SK-N-DZ (cell line): ENCODE measurements around the gene TFIP11.

Source experiments
- DNase-seq: peaks from one replicate; pipeline ENCODE4 v3.0.0-alpha.2; 2015; ENCODE audit warnings: low spot score

The TFIP11 gene

DNA sequence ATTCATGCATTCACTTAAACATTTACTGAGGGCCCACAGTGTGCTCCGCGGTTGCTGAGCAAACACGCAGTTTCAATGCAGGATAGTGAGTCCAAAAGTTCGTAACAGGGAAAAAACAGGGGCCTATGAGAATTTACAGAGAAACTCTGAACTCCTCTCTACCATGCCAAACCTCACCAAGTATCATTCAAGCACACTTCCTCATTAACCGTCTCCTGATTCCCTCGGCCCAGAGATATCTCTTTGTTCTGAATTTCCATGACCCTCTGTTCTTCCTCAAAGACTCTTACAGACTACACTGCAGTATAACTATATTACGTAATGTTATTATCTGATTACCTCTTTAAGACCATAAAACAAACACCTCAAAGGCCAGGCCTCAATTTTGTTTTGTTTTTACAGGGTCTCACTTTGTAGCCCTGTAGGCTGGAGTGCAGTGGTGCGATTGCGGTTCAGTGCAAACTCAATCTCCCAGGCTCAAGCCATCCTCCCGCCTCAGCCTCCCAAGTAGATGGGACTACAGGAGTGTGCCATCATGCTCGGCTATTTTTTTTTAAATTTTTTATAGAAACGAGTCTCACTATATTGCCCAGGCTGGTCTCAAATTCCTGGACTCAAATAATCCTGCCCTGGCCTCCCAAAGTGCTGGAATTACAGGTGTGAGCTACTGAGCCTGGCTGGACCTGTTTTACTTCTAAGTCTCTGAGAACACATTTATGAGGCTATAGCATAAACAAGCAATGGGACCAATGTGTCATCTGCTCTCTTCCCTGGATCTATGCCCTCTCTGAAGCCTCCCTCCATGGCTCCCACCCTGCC lies 32.3 kb downstream of the TFIP11 start:
- DNase-seq = peak; percentile 21

DNA sequence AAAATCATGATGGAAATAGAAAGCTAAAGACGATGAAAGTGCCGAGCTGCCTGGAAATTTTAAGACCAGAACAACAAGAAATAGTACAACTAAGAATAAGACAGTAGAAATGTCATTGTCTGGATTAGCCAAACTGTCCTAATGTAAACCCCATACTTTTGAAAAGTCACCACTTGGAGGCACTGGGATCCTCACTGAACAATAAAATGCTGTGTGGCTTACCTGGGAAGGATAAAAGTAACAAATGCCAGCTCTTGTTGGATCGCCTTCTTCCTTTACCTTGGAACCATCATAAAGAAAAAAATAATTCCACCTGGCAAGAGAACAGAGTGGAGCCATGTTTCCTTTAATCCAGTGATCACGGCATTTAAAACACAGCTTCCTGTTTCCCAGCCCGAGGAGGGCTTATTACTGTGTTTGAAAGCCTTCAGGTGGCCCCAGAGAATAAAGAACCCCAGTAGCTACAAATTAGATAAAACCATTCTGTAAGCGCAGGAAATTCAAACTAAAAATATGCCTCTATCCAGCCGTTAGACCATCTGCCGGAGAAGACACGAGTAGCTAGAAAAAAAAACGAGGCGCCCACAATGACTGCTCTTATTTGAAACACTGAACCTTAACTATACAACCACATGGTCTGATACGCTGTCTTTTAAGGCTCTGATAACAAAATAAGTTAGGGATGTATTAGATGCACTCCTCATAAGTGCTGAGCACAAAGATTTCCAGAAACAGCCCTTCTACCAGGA lies 33.1 kb downstream of the TFIP11 start:
- no peak for DNase-seq

DNA sequence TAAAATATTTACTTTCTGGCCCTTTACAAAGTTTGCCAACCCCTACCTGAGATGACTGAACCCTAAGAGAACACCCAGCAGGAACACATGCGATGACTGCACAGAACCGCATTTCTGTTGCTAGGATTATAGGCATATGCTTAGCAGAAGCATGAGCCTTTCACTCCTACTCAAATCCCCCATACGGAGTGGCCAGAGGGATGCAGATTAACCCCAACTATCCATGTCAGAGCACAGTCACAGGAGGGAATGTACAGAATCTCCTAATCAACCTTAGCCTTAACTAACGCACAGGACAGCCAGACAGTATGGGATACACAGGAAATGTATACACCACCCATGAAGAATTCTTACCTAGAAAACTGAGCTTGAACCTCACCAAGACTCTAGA lies 34.9 kb downstream of the TFIP11 start:
- DNase-seq = no peak

DNA sequence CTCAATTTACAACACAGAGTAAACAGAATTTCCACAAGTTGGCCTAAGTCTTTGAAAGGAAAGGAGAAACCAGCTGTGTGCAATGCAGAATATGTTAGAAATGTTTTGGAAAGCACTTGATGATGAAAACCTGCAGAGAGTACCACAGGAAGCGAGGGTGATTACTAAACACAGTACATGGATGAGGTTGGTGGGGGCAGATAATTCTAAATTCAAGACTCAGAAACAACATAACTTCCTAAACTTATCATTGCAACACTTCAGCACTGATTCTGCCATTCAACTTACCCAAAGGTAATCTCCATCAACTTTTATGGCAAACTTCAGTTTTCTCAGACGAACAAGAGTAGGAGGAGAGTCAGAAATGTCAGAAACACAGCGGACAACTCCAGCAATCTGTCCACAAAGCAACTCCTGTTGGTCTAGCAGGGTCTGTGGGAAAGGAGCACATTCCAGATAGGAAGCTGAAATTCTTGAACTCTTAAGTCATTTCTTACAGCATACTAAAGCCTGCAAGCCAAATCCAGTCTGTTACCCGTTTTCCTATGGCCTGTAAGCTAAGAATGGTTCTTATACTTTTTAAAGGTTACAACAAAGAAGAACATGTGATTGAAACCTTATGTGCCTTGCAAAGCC lies 35.5 kb downstream of the TFIP11 start:
- no peak for DNase-seq

DNA sequence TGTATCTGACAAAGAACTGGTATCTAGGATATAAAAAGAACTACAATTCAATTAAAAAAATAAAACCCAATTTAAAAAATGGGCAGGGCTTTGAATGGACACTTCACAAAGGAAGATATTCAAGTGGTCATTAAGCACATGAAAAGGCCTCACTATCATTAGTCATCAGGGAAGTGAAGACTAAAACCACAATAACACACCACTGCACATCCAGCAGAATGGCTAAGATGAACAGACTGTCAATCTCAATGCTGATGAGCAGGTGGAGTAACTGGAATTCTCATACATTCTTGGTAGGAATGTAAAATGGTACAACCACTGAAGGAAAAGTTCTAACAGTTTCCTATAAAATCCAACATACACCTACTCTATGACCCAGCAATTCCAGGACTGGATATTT lies 37.6 kb downstream of the TFIP11 start:
- DNase-seq = no peak

DNA sequence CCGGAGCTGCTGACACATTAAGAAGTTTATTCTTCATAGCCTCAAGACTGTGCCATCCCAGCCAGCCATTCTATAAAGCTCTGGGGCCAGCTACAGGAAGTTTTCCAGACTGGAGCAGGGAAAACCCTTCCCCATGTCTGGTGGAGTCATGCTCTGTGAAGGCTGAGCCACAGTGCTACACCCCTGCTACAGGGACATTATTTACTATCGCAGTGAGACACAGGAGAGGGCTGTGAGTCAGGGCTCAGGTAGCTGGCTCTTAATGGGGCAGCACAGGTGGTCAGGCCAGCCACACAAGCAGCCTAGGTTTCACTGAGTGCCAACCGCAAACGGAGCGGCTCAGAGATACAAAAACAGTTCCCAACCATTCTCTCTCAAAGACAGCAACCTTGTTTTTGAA lies 40.8 kb downstream of the TFIP11 start:
- no peak for DNase-seq

DNA sequence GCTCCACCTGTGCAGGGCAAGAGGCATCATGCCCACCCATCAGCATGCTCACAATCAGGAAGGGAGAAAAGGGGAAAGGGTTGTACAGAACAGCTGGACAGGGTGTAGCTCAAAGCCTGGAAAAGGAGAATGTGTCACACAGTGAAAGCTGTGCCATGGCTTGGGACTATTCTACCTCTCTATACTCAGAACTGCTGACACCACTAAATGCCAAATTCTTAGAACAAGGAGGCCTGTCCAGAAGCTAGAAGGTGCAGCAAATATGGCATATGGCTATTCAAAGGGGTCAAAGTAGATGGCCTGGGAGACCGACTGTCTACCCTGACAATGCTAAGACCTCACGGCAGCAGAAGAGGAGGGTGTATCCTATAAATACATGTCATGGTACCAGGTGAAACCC lies 41.5 kb downstream of the TFIP11 start:
- no peak for DNase-seq

DNA sequence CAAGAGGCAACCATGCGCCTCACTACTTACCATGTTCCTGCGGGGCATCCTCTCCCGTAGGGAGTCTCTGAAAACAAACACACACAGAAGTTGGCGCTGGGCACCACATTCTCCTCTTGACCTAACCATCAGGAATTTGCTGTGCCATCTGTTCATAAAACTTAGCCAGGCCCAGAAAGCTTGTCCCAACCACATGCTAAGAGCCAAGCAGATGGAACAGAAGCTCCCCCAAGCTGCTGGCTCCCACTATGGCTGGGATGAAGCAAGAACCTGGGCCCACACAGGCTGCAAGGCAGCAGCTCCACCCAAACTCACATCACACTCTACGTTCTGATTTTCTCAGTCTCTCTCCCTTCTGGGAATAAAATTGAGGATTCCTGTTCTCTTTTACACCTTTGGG lies 46.1 kb downstream of the TFIP11 start:
- no peak for DNase-seq

DNA sequence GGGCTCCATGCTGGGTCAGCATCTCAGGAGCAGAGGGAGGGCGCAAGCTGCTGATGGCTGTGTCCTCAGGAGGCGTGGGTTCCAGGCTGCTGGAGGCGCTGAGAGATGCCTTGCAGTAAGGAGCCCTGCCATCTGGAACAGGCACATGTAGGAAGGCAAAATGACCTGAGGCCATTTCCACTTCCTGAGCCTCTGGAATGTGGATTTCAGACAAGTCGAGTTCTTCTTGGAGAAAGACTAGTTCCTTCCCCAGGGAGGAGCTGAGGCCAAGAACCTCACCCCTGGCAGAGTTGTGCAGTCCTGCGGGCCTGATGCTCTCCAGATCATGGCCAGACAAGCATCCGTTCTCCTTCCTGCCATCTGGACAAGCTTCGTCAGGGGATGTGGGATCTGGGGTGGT lies 48.0 kb downstream of the TFIP11 start:
- no peak for DNase-seq

DNA sequence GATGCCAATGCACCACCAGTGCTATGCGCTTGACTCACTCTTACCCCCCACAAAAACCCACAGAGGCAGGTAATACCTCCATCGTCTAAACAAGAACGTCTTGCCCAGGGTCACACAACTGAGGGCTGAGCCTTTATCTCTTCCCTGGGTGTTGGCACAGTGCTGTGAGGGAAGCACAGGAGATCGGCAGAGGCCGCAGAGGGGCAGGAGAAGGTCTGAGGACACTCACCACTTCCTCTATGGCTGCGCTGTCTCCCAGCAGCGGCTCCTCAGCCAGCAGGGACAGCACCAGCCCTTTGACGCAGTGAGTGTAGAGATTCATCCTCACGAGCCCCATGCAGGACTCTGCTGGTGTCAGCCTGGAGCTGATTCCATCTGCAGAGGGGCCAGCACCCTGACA lies 48.6 kb downstream of the TFIP11 start:
- DNase-seq = no peak

DNA sequence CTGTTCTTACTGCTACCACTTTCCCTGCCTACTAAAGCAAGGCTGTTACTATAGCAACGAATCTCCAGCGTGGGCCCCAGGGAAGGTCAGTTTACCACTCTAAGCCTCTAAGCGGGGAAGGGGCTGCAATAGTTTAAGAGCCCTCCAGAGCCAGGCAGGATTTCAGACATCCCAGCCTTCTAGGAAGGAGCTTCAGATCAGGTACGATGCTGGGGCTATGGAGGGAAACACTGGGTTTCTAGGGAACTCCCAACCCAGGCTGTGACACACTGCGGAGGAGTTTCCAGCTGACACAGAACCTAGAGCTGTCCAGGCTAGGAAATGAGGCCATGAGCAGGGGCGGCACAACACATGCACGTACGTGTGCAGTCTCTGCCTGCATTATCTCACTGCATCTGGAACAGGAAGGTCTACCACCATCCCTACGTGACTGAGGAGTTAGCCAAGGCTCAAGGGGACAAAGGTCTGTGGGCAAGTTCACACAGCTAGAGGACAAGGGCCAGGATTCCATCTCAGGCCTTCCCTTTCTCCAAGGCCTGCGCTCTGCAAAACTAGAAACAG lies 49.1 kb downstream of the TFIP11 start:
- DNase-seq = no peak

DNA sequence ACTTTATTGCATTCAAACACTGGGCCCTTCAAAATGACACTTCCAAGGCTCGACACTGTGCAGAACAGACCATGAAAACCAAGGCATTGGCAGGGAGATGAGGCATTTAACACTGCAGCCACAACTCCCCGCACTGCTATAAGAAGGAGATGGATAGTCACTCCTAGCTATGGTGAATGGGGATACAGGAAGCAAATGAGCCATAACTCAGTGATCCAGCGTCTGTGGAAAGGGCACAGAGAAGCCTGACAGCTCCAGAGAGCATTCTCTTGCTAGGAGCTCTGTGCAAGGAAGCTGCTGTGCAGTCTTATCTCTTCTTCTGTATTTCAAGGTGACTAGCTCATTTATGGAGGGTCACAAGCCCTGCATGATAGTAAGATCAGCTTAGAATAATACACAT lies 49.6 kb downstream of the TFIP11 start:
- no peak for DNase-seq

DNA sequence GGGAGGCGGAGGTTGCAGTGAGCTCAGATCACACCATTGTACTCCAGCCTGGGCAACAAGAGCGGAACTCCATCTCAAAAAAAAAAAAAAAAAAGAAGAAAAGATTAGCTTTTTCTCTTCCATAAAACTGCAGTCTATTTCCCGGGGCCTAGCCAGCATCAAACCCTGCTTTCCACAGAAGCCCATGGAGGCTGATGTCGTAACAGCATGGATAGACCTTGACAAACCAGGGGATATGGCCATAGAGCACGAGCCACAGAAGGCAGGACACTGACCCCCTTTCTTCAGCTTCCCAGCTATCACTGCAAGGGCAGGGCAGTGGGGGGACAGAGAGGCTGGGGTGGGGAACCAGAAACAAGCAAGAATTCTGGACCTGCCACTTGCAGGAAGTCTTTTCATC lies 50.2 kb downstream of the TFIP11 start:
- no peak for DNase-seq

DNA sequence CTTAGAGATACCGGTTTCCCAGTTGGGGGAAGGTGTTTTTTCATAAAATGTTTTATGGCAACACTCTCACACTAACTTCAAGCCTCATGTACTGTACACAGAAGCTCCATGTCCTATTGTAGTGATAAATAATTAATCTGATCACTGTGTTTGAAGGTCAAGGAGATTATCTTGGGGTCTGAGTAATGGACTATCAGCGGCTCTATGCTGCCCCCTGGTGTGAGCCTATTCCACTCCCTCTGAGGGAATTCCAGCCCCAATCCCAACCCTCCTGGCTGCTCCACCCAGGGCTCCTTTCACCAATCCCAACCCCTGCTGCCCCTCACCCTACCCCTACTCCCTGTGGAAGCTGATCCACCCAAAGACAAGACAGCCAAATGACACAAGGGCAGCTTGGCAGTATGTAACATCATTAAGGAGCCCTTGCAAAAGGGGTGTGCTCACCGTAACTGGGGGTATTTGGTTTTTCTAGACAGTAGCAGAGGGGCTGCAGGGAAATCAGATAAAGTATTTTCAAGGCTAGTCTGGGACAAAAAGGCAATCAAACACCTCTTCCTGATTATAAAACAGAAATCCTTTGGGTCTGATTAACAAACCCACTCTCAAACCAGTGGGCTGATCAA lies 51.0 kb downstream of the TFIP11 start:
- peak; percentile 51 for DNase-seq

DNA sequence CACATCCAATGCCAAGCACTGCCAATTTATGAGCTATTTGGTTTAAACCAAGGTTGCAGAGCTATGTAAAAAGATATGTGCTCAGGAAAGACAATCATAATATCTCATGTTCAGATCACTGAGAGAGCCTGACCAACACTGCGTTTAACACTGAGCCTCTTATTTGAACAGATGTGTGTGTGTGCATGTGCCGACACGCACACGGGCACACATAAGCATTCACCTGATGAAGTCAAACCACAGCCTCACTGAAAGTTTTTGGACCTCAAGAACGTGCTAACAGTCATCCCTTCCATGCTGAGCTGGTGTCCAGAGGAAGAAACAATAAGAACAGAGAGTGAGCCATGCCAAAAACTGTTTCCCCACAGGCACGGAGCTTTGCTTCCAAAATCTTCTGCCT lies 52.1 kb downstream of the TFIP11 start:
- DNase-seq = no peak

DNA sequence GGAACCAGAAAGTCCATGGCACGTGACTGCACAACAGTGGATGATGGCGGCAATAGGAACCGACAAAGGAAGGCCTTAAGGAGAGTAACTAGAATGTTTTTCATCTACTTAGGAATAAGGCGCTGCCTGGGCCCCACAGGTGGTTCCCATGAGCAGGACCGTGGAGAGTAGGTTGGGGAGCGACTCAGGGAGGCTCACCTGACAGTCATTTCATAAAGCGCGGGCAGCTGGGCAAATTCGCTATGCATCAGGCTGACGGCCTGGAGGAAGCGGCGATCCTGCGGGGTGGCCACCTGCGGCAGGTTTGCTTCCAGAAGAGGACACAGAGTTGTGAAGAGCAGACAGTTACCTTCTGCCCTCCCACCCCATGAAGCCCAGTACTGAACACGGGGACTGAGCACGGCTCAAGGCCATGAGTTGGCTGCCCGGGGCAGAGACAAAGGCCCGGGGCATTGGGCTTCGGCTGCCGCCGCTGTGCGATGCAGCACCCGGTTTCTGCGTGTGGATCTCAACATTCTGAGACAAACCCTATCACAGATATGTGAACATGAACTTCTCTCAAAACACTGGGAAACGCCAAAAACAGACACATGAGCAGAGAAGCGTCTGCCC lies 54.5 kb downstream of the TFIP11 start:
- DNase-seq = no peak

DNA sequence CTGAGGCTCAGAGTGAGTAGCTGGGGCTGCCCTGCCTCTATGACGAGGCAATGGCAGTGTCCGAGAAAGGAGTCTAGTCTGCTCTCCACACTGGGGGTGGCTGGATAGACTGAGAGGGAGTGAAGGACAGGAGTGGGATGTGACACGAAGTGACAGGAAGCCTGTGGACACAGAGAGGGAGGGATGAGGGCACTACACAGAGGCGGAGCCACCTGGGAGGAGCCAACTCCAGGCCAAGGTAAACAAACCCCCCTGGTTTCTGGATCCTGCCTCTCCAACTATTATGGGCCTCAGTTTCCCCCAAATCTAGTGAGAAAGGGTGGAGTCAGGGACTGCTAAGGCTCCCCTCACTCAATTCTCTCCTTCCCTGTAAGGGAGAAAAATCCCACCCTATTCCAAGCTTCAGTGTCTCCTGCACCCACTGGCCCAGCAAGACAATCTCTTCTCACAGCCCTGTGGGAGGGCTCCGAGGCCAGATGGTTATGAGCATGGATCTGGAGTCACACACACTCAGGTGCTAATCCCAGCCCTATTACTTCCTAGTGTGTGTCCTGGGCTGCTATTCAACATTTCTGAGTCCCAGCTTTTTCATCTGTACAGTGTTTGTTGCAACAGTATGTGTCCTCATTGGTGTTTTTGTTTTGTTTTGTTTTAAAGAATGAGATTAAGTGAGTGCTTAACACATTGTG lies 58.3 kb downstream of the TFIP11 start:
- DNase-seq = no peak

DNA sequence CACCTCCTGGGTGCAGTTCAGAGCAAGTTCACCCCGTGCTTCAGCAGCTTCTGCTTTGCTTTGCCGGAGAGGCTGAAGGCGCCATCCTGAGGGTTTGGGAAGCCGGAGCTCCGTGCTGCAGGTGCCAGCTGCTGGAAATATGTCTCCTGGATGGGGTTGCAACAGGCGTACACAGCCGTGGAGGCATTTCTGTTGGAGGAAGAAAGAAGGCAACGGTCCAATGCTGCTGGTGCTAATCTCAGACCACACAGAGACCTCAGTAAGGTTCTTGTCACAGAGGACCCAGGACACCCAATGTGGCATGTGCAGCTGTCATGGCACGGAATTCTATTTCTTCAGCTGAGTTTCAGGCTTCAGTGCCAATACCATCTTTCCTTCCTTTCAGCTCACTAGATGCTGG lies 59.1 kb downstream of the TFIP11 start:
- DNase-seq = no peak

DNA sequence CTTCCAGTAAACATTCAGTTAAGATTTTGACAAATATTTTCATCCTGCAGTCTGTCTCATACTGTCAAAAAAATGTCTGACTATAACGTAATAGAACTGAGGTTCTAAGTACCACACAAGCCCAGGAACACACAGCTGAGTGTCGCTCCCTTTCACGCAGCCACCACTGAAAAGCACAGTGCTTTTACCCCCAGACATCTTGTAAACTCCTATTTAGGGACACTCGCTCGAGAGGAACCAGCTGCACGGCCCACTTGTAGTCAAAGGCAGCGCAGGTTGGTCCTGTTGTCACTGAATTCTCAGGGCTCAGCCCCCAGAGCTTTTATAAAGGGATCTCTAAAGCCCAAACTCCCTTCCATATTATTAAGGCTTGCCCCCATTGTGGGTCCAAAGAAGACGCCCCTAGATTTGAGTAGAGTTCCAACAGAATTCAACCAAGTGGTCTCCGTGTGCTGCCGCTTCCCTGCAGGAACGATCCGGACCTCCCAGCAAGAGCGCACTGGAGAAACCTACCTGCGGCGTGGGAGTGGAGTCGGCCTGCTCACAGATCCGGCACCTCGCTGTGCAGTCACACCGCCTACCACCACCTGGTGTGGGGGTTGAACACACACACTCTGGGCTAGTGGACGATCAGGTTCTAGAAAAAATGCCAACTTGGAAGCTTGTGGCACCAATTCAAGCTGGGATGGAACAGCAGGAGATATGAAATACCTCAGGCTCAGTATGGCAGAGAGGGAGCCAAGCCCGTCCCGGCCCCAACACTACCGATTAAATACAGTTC lies 59.8 kb downstream of the TFIP11 start:
- no peak for DNase-seq
